ENCODE measurements around the gene FOXO1. TPM values are rescaled to one million over a fixed set of nuclear protein-coding genes. Genes with fewer than 3 reads are reported as not detected.

The FOXO1 gene
- total and polyA plus RNA-seq, 2 donors (not counting 1 experiment from before 2014, with no cell fraction given), result 1.9 to 2.5 TPM

GRCh38 chr13:40651866-40652587, 14.4 kb downstream of the FOXO1 start:
- Histone ChIP-seq H4K20me1 (ENCODE audit: control insufficient read depth, extremely low read depth, insufficient read depth, low read length) (no peaks in the 10 kb centered on the region), H3K27me3 (ENCODE audit: control insufficient read depth, insufficient read depth, low read length) (no peaks in the 10 kb centered on the region), H3K4me1 (ENCODE audit: control insufficient read depth, extremely low read depth, insufficient read depth, low read length) (no peaks in the 10 kb centered on the region), H2AFZ (ENCODE audit: low read length) (no peak overlapping the region), H3K9ac (ENCODE audit: insufficient read depth, low read length) (no peak overlapping the region), H3K36me3 (ENCODE audit: control insufficient read depth, insufficient read depth, low read length) (no peaks in the 10 kb centered on the region), H3K4me3 (replicated peaks in 1 of 4; ENCODE audit: control extremely low read depth in 1 of 4, insufficient read depth in 1 of 4, low read depth in 3 of 4, low read length in 4 of 4) (no peak overlapping the region), H3K79me2 (ENCODE audit: control insufficient read depth, insufficient read depth, low read length) (no peaks in the 10 kb centered on the region), H3K9me3 (ENCODE audit: control insufficient read depth, insufficient read depth, low read depth, low read length) (no peaks in the 10 kb centered on the region), H3K27ac (ENCODE audit: insufficient read depth, low read length) (no peak overlapping the region), H3K4me2 (ENCODE audit: extremely low read depth, insufficient read depth, low read length) (no peak overlapping the region)
- TF ChIP-seq CTCF (conservative IDR thresholded peaks at IDR 0.05 in 1 of 2, IDR thresholded peaks at IDR 0.05 in 1 of 2; ENCODE audit: low read depth in 1 of 2, low read length in 2 of 2), result no peak
- DNase-seq (ENCODE audit: low read depth in 2 of 2), result no peak

GRCh38 chr13:40648841-40649240, 17.6 kb downstream of the FOXO1 start:
- H3K27me3 ChIP-seq (ENCODE audit: control insufficient read depth, insufficient read depth, low read length), result no peaks in the 10 kb centered on the region
- no peaks in the 10 kb centered on the region for H4K20me1 ChIP-seq (ENCODE audit: control insufficient read depth, extremely low read depth, insufficient read depth, low read length)
- H3K4me3 ChIP-seq (replicated peaks in 1 of 4; ENCODE audit: control extremely low read depth in 1 of 4, insufficient read depth in 1 of 4, low read depth in 3 of 4, low read length in 4 of 4), result no peak overlapping the region
- H3K27ac ChIP-seq (ENCODE audit: insufficient read depth, low read length), result no peak overlapping the region
- H3K9me3 ChIP-seq (ENCODE audit: control insufficient read depth, insufficient read depth, low read depth, low read length), result no peaks in the 10 kb centered on the region
- no peaks in the 10 kb centered on the region for H3K79me2 ChIP-seq (ENCODE audit: control insufficient read depth, insufficient read depth, low read length)
- H3K4me2 ChIP-seq (ENCODE audit: extremely low read depth, insufficient read depth, low read length), result no peak overlapping the region
- no peak for DNase-seq (ENCODE audit: low read depth in 2 of 2)
- no peaks in the 10 kb centered on the region for H3K36me3 ChIP-seq (ENCODE audit: control insufficient read depth, insufficient read depth, low read length)
- H2AFZ ChIP-seq (ENCODE audit: low read length), result no peak overlapping the region
- no peaks in the 10 kb centered on the region for H3K4me1 ChIP-seq (ENCODE audit: control insufficient read depth, extremely low read depth, insufficient read depth, low read length)
- no peak for TF ChIP-seq CTCF (conservative IDR thresholded peaks at IDR 0.05 in 1 of 2, IDR thresholded peaks at IDR 0.05 in 1 of 2; ENCODE audit: low read depth in 1 of 2, low read length in 2 of 2)
- TF ChIP-seq EZH2 (IDR thresholded peaks at IDR 0.05; ENCODE audit: low read length, missing control alignments), result no peak
- H3K9ac ChIP-seq (ENCODE audit: insufficient read depth, low read length), result no peak overlapping the region

GRCh38 chr13:40648040-40648439, 18.4 kb downstream of the FOXO1 start:
- no peaks in the 10 kb centered on the region for H3K4me1 ChIP-seq (ENCODE audit: control insufficient read depth, extremely low read depth, insufficient read depth, low read length)
- no peaks in the 10 kb centered on the region for H3K79me2 ChIP-seq (ENCODE audit: control insufficient read depth, insufficient read depth, low read length)
- no peaks in the 10 kb centered on the region for H3K27me3 ChIP-seq (ENCODE audit: control insufficient read depth, insufficient read depth, low read length)
- no peaks in the 10 kb centered on the region for H3K9me3 ChIP-seq (ENCODE audit: control insufficient read depth, insufficient read depth, low read depth, low read length)
- no peak for TF ChIP-seq CTCF (conservative IDR thresholded peaks at IDR 0.05 in 1 of 2, IDR thresholded peaks at IDR 0.05 in 1 of 2; ENCODE audit: low read depth in 1 of 2, low read length in 2 of 2)
- no peak overlapping the region for H3K9ac ChIP-seq (ENCODE audit: insufficient read depth, low read length)
- H3K4me2 ChIP-seq (ENCODE audit: extremely low read depth, insufficient read depth, low read length), result no peak overlapping the region
- DNase-seq (ENCODE audit: low read depth in 2 of 2), result no peak
- H3K4me3 ChIP-seq (replicated peaks in 1 of 4; ENCODE audit: control extremely low read depth in 1 of 4, insufficient read depth in 1 of 4, low read depth in 3 of 4, low read length in 4 of 4), result no peak overlapping the region
- H3K36me3 ChIP-seq (ENCODE audit: control insufficient read depth, insufficient read depth, low read length), result no peaks in the 10 kb centered on the region
- H3K27ac ChIP-seq (ENCODE audit: insufficient read depth, low read length), result no peak overlapping the region
- no peaks in the 10 kb centered on the region for H4K20me1 ChIP-seq (ENCODE audit: control insufficient read depth, extremely low read depth, insufficient read depth, low read length)
- no peak overlapping the region for H2AFZ ChIP-seq (ENCODE audit: low read length)
